NB4 (cell line): ENCODE results near the gene CYB561D2.

ENCODE experiments used
- MYC ChIP-seq: IDR thresholded peaks from 2 replicates; pipeline ENCODE4 v1.6.1; 2011; ENCODE audit warnings: low read depth, low read length
- POLR2A ChIP-seq: IDR thresholded peaks from 2 replicates; pipeline ENCODE4 v1.6.1; 2011; ENCODE audit warnings: mild to moderate bottlenecking; ENCODE audit not compliant: insufficient read length; ENCODE audit errors: extremely low read depth

GRCh38 chr3:50382722-50383121 lies 32.1 kb downstream of the CYB561D2 start:
- TF ChIP-seq POLR2A (no peak), MYC (no peak)
